HG03064 (cell line): ENCODE results near the gene ARHGAP1.
"Not testable (repeated sequence)": the region's sequence is repeated elsewhere in the genome, so short reads cannot be mapped to it uniquely, and the experiment has no call there.

Experiments
- ATAC-seq: cut with Tn5 transposase; IDR thresholded peaks from one replicate; pipeline ENCODE4 v1.9.1; 2021; ENCODE audit warnings: low read depth; ENCODE audit not compliant: unreplicated experiment

ARHGAP1 gene

GRCh38 chr11:46675288-46675851 lies 25.0 kb downstream of the ARHGAP1 start:
- no peak for ATAC-seq

- no peak for ATAC-seq
Observed at GRCh38 chr11:46674463-46675287, 25.7 kb downstream of the ARHGAP1 start.

GRCh38 chr11:46673713-46674462 lies 26.5 kb downstream of the ARHGAP1 start:
- ATAC-seq = no peak

- no peak for ATAC-seq
Observed at GRCh38 chr11:46672381-46672839, 28.0 kb downstream of the ARHGAP1 start.

- no peak for ATAC-seq
Observed at GRCh38 chr11:46671958-46672315, 28.5 kb downstream of the ARHGAP1 start.

GRCh38 chr11:46670521-46670920 lies 29.9 kb downstream of the ARHGAP1 start:
- not testable (repeated sequence) for ATAC-seq

- ATAC-seq = no peak
Observed at GRCh38 chr11:46669711-46670139, 30.7 kb downstream of the ARHGAP1 start.

GRCh38 chr11:46668480-46669085 lies 31.8 kb downstream of the ARHGAP1 start:
- no peak for ATAC-seq

- no peak for ATAC-seq
Observed at GRCh38 chr11:46667043-46667481, 33.4 kb downstream of the ARHGAP1 start.

- no peak for ATAC-seq
Observed at GRCh38 chr11:46666516-46666915, 33.9 kb downstream of the ARHGAP1 start.

- ATAC-seq = no peak
Observed at GRCh38 chr11:46665356-46665755, 35.1 kb downstream of the ARHGAP1 start.

- no peak for ATAC-seq
Observed at GRCh38 chr11:46664612-46665011, 35.8 kb downstream of the ARHGAP1 start.

GRCh38 chr11:46663277-46663940 lies 37.0 kb downstream of the ARHGAP1 start:
- ATAC-seq = no peak

GRCh38 chr11:46662366-46662765 lies 38.1 kb downstream of the ARHGAP1 start:
- ATAC-seq = no peak

GRCh38 chr11:46661836-46662235 lies 38.6 kb downstream of the ARHGAP1 start:
- no peak for ATAC-seq

GRCh38 chr11:46659908-46660307 lies 40.5 kb downstream of the ARHGAP1 start:
- no peak for ATAC-seq

- ATAC-seq = no peak
Observed at GRCh38 chr11:46658259-46658658, 42.2 kb downstream of the ARHGAP1 start.

- ATAC-seq = no peak
Observed at GRCh38 chr11:46657186-46657585, 43.2 kb downstream of the ARHGAP1 start.

GRCh38 chr11:46655631-46656030 lies 44.8 kb downstream of the ARHGAP1 start:
- no peak for ATAC-seq

GRCh38 chr11:46649180-46649738 lies 51.2 kb downstream of the ARHGAP1 start:
- ATAC-seq = no peak
